GM12878 (cell line): ENCODE data around the gene TRIL. TPM values are rescaled to one million over a fixed set of nuclear protein-coding genes. Genes with fewer than 3 reads are reported as not detected.

Experiments
- ATAC-seq: fragments of 200-7000 bp; cut with Tn5 transposase; 3 replicates; pipeline ENCODE4 v1.9.1; 2020; ENCODE audit warnings: mild to moderate bottlenecking, moderate library complexity
- BruUV-seq: library from RNA; stranded (reverse); fragments of 400-500 nt; replicated peaks from 2 replicates; lab custom pipeline; 2021; lab: Mats Ljungman, UMichigan
- CTCF ChIA-PET: fragments of 300-600 bp; sonication (Branson Sonifier 250); formaldehyde crosslinking; extraction: SDS; loops from one replicate; lab custom pipeline; 2021; ENCODE audit warnings: inconsistent platforms; lab: Yijun Ruan, JAX
- POLR2A ChIA-PET: fragments of 350-600 bp; formaldehyde crosslinking; extraction: SDS; loops from one replicate; lab custom pipeline; 2021; ENCODE audit warnings: inconsistent platforms; lab: Charles Lee
- RAD21 ChIA-PET: fragments of 300-600 bp; sonication (Branson Sonifier 250); formaldehyde crosslinking; loops from one replicate; lab custom pipeline; 2023; ENCODE audit warnings: antibody characterized with exemption; ENCODE audit not compliant: unreplicated experiment; lab: Charles Lee
- SMC1A ChIA-PET: fragments of 300-600 bp; sonication (Branson Sonifier 250); formaldehyde crosslinking; loops from one replicate; lab custom pipeline; 2023; ENCODE audit not compliant: unreplicated experiment, uncharacterized antibody; lab: Charles Lee
- DNase-seq: peaks from one replicate; pipeline ENCODE4 v3.0.0-alpha.2; 2011; ENCODE audit warnings: low read depth, low spot score
- FAIRE-seq: peaks from 3 replicates; lab custom pipeline; 2011; peaks lifted over from hg19 to GRCh38; lab: Jason Lieb, UNC
- H2AFZ ChIP-seq: 2 replicates; pipeline ENCODE4 v1.6.0; 2011; ENCODE audit warnings: low read depth, low read length, control low read depth; ENCODE audit not compliant: control insufficient read depth
- H3K27ac ChIP-seq: 2 replicates; pipeline ENCODE4 v1.5.1; 2011; ENCODE audit warnings: control low read depth; ENCODE audit not compliant: control insufficient read depth, insufficient read depth
- H3K27me3 ChIP-seq, 2 experiments: replicated peaks in 1 of 2; 2 replicates each; pipeline versions ENCODE4 v1.6.0 to v1.6.1; 2011; ENCODE audit warnings: low read length in 1 of 2; ENCODE audit not compliant: control insufficient read depth in 2 of 2, insufficient read depth in 2 of 2
- H3K36me3 ChIP-seq, 2 experiments: 2 replicates each; pipeline ENCODE4 v1.5.1; 2011; ENCODE audit warnings: low read length in 1 of 2; ENCODE audit not compliant: control insufficient read depth in 2 of 2, insufficient read depth in 2 of 2
- H3K4me1 ChIP-seq: 2 replicates; pipeline ENCODE4 v1.6.1; 2011; ENCODE audit warnings: mild to moderate bottlenecking, low read length, moderate library complexity, mixed read lengths; ENCODE audit not compliant: control insufficient read depth, insufficient read depth
- H3K4me2 ChIP-seq: 2 replicates; pipeline ENCODE4 v1.6.0; 2011; ENCODE audit warnings: control low read depth; ENCODE audit not compliant: control insufficient read depth, insufficient read depth
- H3K4me3 ChIP-seq: fragments of 200-600 bp; sonication (generic); 2 replicates; pipeline ENCODE4 v1.5.1; 2016
- H3K79me2 ChIP-seq: 2 replicates; pipeline ENCODE4 v1.6.0; 2011; ENCODE audit warnings: low read length; ENCODE audit not compliant: control insufficient read depth, insufficient read depth
- H3K9ac ChIP-seq: 2 replicates; pipeline ENCODE4 v1.8.0; 2011; ENCODE audit warnings: low read length, control low read depth, mixed read lengths; ENCODE audit not compliant: control insufficient read depth, insufficient read depth
- H3K9me3 ChIP-seq: replicated peaks from 3 replicates; pipeline ENCODE4 v1.5.1; 2011; ENCODE audit warnings: mild to moderate bottlenecking, low read length; ENCODE audit not compliant: control insufficient read depth, insufficient read depth
- H4K20me1 ChIP-seq: 2 replicates; pipeline ENCODE4 v1.6.0; 2011; ENCODE audit not compliant: control insufficient read depth, insufficient read depth
- CBFB ChIP-seq: IDR thresholded peaks from 2 replicates; pipeline ENCODE4 v1.6.1; 2016; ENCODE audit warnings: antibody characterized with exemption, low read depth
- CBX3 ChIP-seq: fragments of 200-600 bp; sonication (generic); IDR thresholded peaks from 2 replicates; pipeline ENCODE4 v1.6.1; 2016; ENCODE audit warnings: low read depth, borderline replicate concordance
- CHD2 ChIP-seq: IDR thresholded peaks from 2 replicates; pipeline ENCODE4 v1.6.1; 2011; ENCODE audit warnings: low read depth, low read length, improper control_type of control experiment, borderline replicate concordance
- ETV6 ChIP-seq, 2 experiments: fragments of 450-650 bp in 1 of 2; IDR thresholded peaks in 1 of 2; conservative IDR thresholded peaks in 1 of 2; 2 replicates each; pipeline ENCODE4 v1.6.1; 2014; ENCODE audit warnings: antibody characterized with exemption in 1 of 2, borderline replicate concordance in 1 of 2, low read depth in 1 of 2, mild to moderate bottlenecking in 1 of 2, moderate library complexity in 1 of 2
- FOS ChIP-seq: IDR thresholded peaks from 3 replicates; pipeline ENCODE4 v1.6.1; 2011; ENCODE audit warnings: borderline replicate concordance; ENCODE audit not compliant: insufficient read length; ENCODE audit errors: extremely low read depth
- IKZF2 ChIP-seq, 2 experiments: fragments of 450-650 bp; IDR thresholded peaks; 2 replicates each; pipeline ENCODE4 v1.6.1; 2017; ENCODE audit warnings: mild to moderate bottlenecking in 2 of 2, moderate library complexity in 2 of 2
- JUND ChIP-seq: IDR thresholded peaks from 2 replicates; pipeline ENCODE4 v1.6.1; 2012; ENCODE audit warnings: low read depth, mild to moderate bottlenecking, low read length, improper control_type of control experiment, moderate library complexity
- NR2C2 ChIP-seq: IDR thresholded peaks from 2 replicates; pipeline ENCODE4 v1.6.1; 2011; ENCODE audit warnings: borderline replicate concordance, low read depth; ENCODE audit not compliant: control insufficient read depth, insufficient read length
- PAX8 ChIP-seq: fragments of 450-650 bp; IDR thresholded peaks from 2 replicates; pipeline ENCODE4 v1.6.1; 2017; ENCODE audit warnings: mild to moderate bottlenecking, moderate library complexity
- RUNX3 ChIP-seq: IDR thresholded peaks from 2 replicates; pipeline ENCODE4 v1.6.1; 2012; ENCODE audit warnings: low read length, inconsistent platforms
- SMARCA5 ChIP-seq: fragments of 450-650 bp; IDR thresholded peaks from 2 replicates; pipeline ENCODE4 v1.6.1; 2017; ENCODE audit warnings: mild to moderate bottlenecking
- WGBS: methylation state at CpG from one replicate; pipeline ENCODE4 v1.1.6; 2016; ENCODE audit warnings: low lambda C conversion rate; ENCODE audit not compliant: insufficient replicate concordance, insufficient coverage; ENCODE audit errors: missing lambda C conversion rate; 5-methylcytosine and 5-hydroxymethylcytosine counted together
- in situ Hi-C: fragments of 300-500 bp; cut with MboI; formaldehyde crosslinking; loops from 9 replicates; pipeline ENCODE4 v1.14.3; 2018; ENCODE audit warnings: mixed read lengths
- intact Hi-C: fragments of 100-400 bp; cut with micrococcal nuclease; formaldehyde crosslinking; loops from one replicate; pipeline ENCODE4 v1.14.2; 2022; ENCODE audit not compliant: unreplicated experiment
- polyA plus RNA-seq, 11 experiments: library from polyadenylated mRNA; depleted of rRNA in 4 of 11; unstranded in 6 of 11; stranded (reverse) in 5 of 11; fragments of >200 nt; fragmentation: Nextera tagmentation in 4 of 11; fragmentation: Illumina TruSeq in 1 of 11; extraction: Ambion mirVana in 4 of 11; extraction: Trizol in 1 of 11; gene quantifications; 1 replicate in 1 of 11; 2 replicates in 10 of 11; pipeline versions ENCODE4 v1.2.1 to v1.2.3, GENCODE V29; 2011 to 2016; ENCODE audit warnings: inconsistent platforms in 2 of 11, missing spikeins in 2 of 11, low read depth in 1 of 11
- total RNA-seq, 4 experiments: library from RNA; depleted of rRNA in 3 of 4; stranded (reverse); fragments of >200 nt in 3 of 4; fragmentation: Illumina TruSeq in 1 of 4; extraction: Trizol in 1 of 4; gene quantifications; 2 replicates each; pipeline versions ENCODE4 v1.2.1 to v1.2.3, GENCODE V29; 2013 to 2021
- TF ChIP-seq, protein P1 (sequence below), 3 experiments: IDR thresholded peaks in 2 of 3; conservative IDR thresholded peaks in 1 of 3; 2 replicates each; pipeline ENCODE4 v1.5.1; 2011; ENCODE audit warnings: low read depth in 3 of 3, low read length in 3 of 3, mild to moderate bottlenecking in 3 of 3, control low read depth in 2 of 3, moderate library complexity in 2 of 3, inconsistent platforms in 1 of 3, mixed read lengths in 1 of 3; ENCODE audit not compliant: control insufficient read depth in 2 of 3, insufficient read depth in 1 of 3; ENCODE audit errors: extremely low read depth in 1 of 3
- TF ChIP-seq, protein P2 (sequence below): fragments of 450-650 bp; IDR thresholded peaks from 2 replicates; pipeline ENCODE4 v1.6.1; 2017; ENCODE audit warnings: mild to moderate bottlenecking, moderate library complexity
- TF ChIP-seq, protein P3 (sequence below): IDR thresholded peaks from 2 replicates; pipeline ENCODE4 v1.6.1; 2011; ENCODE audit warnings: borderline replicate concordance, low read depth, mild to moderate bottlenecking, moderate library complexity, mixed read lengths, low read length; ENCODE audit not compliant: insufficient read depth; ENCODE audit errors: extremely low read length
- TF ChIP-seq, protein P4 (sequence below): IDR thresholded peaks from 2 replicates; pipeline ENCODE4 v1.6.1; 2012; ENCODE audit warnings: low read depth, low read length, improper control_type of control experiment

The TRIL gene
- total and polyA plus RNA-seq, 10 of the 15 experiments (the other 5 are each of a cell fraction or from before 2014, with no cell fraction given): not detected

DNA sequence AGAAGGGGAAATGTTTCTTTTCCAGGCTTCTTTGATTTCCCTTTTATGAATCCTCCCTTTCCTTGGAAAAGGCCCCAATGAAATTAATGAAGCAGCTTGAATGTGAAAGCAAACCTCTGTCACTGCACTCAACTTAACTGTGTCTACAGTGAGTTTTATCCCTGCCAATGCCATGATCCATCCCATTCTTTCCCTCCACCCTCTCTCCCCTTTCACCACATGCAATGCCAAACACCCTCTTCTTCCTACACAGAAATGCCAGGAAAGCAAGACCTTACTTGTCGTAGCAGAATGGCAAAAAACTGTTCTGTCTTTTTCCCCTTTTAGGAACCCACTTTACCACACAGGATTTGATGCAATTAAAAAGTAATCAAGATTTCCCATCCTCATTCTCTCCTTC is 47.3 kb upstream of the TRIL start:
- H3K36me3 ChIP-seq: no peaks in the 10 kb centered on the region
- ChIA-PET CTCF (interaction anchor here (0.5 kb wide), 1 partner anchor 616 kb away, joined by 3 read pairs; no protein-coding TSS in a partner anchor), SMC1A (no interaction called here), RAD21 (no interaction called here), POLR2A (no interaction called here)
- no TSS peak for BruUV-seq
- 23% methylated on average over 1 of the region's 1 CpG for WGBS
- no peak for ATAC-seq
- no peaks in the 10 kb centered on the region for H3K4me1 ChIP-seq
- FAIRE-seq: no peak
- in situ Hi-C loops: no loop called here
- H3K27me3 ChIP-seq: no peaks in the 10 kb centered on the region; a peak in 1 of 4 replicates
- H3K4me3 ChIP-seq: no peak overlapping the region
- no peaks in the 10 kb centered on the region for H3K79me2 ChIP-seq
- H3K9ac ChIP-seq: no peak overlapping the region
- H4K20me1 ChIP-seq: no peaks in the 10 kb centered on the region
- H3K9me3 ChIP-seq: no peaks in the 10 kb centered on the region
- no peak overlapping the region for H3K4me2 ChIP-seq
- no peak overlapping the region for H3K27ac ChIP-seq
- no peak overlapping the region for H2AFZ ChIP-seq
- DNase-seq: no peak
- intact Hi-C loops: no loop called here
- TF ChIP-seq, protein P1, sequence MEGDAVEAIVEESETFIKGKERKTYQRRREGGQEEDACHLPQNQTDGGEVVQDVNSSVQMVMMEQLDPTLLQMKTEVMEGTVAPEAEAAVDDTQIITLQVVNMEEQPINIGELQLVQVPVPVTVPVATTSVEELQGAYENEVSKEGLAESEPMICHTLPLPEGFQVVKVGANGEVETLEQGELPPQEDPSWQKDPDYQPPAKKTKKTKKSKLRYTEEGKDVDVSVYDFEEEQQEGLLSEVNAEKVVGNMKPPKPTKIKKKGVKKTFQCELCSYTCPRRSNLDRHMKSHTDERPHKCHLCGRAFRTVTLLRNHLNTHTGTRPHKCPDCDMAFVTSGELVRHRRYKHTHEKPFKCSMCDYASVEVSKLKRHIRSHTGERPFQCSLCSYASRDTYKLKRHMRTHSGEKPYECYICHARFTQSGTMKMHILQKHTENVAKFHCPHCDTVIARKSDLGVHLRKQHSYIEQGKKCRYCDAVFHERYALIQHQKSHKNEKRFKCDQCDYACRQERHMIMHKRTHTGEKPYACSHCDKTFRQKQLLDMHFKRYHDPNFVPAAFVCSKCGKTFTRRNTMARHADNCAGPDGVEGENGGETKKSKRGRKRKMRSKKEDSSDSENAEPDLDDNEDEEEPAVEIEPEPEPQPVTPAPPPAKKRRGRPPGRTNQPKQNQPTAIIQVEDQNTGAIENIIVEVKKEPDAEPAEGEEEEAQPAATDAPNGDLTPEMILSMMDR (IDR thresholded peaks at IDR 0.05 in 2 of 3, conservative IDR thresholded peaks at IDR 0.05 in 1 of 3; ENCODE audit: control insufficient read depth in 2 of 3, extremely low read depth in 1 of 3, insufficient read depth in 1 of 3, low read depth in 3 of 3, low read length in 3 of 3): no peak
- TF ChIP-seq JUND (no peak), IKZF2 (IDR thresholded peaks at IDR 0.05) (no peak), SMARCA5 (no peak), FOS (no peak), RUNX3 (no peak), CBX3 (no peak), NR2C2 (no peak), CHD2 (no peak), PAX8 (no peak), ETV6 (conservative IDR thresholded peaks at IDR 0.05 in 1 of 2, IDR thresholded peaks at IDR 0.05 in 1 of 2; ENCODE audit: borderline replicate concordance in 1 of 2, low read depth in 1 of 2) (no peak), CBFB (no peak)
- TF ChIP-seq, protein P2, sequence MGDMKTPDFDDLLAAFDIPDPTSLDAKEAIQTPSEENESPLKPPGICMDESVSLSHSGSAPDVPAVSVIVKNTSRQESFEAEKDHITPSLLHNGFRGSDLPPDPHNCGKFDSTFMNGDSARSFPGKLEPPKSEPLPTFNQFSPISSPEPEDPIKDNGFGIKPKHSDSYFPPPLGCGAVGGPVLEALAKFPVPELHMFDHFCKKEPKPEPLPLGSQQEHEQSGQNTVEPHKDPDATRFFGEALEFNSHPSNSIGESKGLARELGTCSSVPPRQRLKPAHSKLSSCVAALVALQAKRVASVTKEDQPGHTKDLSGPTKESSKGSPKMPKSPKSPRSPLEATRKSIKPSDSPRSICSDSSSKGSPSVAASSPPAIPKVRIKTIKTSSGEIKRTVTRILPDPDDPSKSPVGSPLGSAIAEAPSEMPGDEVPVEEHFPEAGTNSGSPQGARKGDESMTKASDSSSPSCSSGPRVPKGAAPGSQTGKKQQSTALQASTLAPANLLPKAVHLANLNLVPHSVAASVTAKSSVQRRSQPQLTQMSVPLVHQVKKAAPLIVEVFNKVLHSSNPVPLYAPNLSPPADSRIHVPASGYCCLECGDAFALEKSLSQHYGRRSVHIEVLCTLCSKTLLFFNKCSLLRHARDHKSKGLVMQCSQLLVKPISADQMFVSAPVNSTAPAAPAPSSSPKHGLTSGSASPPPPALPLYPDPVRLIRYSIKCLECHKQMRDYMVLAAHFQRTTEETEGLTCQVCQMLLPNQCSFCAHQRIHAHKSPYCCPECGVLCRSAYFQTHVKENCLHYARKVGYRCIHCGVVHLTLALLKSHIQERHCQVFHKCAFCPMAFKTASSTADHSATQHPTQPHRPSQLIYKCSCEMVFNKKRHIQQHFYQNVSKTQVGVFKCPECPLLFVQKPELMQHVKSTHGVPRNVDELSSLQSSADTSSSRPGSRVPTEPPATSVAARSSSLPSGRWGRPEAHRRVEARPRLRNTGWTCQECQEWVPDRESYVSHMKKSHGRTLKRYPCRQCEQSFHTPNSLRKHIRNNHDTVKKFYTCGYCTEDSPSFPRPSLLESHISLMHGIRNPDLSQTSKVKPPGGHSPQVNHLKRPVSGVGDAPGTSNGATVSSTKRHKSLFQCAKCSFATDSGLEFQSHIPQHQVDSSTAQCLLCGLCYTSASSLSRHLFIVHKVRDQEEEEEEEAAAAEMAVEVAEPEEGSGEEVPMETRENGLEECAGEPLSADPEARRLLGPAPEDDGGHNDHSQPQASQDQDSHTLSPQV: no peak
- TF ChIP-seq, protein P3, sequence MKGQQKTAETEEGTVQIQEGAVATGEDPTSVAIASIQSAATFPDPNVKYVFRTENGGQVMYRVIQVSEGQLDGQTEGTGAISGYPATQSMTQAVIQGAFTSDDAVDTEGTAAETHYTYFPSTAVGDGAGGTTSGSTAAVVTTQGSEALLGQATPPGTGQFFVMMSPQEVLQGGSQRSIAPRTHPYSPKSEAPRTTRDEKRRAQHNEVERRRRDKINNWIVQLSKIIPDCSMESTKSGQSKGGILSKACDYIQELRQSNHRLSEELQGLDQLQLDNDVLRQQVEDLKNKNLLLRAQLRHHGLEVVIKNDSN: no peak
- TF ChIP-seq, protein P4, sequence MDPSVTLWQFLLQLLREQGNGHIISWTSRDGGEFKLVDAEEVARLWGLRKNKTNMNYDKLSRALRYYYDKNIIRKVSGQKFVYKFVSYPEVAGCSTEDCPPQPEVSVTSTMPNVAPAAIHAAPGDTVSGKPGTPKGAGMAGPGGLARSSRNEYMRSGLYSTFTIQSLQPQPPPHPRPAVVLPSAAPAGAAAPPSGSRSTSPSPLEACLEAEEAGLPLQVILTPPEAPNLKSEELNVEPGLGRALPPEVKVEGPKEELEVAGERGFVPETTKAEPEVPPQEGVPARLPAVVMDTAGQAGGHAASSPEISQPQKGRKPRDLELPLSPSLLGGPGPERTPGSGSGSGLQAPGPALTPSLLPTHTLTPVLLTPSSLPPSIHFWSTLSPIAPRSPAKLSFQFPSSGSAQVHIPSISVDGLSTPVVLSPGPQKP: no peak
